Fibroblast of lung (primary cell): ENCODE measurements around the gene OTUD3.

Experiments
- EZH2 ChIP-seq: IDR thresholded peaks from 2 replicates; pipeline ENCODE4 v1.5.1; 2012; ENCODE audit warnings: low read length, control low read depth, mild to moderate bottlenecking; ENCODE audit errors: missing control alignments
- TF ChIP-seq, protein P1 (sequence below), 2 donors: IDR thresholded peaks in 1 of 2; conservative IDR thresholded peaks in 1 of 2; 1 replicate in 1 of 2; 2 replicates in 1 of 2; pipeline ENCODE4 v1.5.1; 2011 to 2012; ENCODE audit warnings: low read length in 2 of 2, control low read depth in 1 of 2, inconsistent platforms in 1 of 2, low read depth in 1 of 2, mild to moderate bottlenecking in 1 of 2

DNA sequence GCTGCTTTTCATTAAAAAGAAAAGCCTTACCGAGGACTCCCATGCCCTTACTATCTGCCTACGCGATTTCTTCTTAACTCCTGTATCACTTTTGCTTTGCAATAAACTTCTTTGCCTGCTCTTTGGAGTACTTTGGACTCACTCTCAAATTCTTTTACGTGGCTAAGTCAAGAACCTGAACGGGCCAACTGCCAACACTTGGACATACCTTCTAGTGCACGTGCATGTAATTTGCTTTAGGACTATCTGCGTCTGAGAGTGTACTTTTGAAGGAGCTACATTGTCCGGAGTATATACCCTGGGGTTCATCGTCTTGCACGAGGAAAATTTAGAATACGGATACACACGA lies 3.6 kb upstream of the OTUD3 start:
- TF ChIP-seq, protein P1, sequence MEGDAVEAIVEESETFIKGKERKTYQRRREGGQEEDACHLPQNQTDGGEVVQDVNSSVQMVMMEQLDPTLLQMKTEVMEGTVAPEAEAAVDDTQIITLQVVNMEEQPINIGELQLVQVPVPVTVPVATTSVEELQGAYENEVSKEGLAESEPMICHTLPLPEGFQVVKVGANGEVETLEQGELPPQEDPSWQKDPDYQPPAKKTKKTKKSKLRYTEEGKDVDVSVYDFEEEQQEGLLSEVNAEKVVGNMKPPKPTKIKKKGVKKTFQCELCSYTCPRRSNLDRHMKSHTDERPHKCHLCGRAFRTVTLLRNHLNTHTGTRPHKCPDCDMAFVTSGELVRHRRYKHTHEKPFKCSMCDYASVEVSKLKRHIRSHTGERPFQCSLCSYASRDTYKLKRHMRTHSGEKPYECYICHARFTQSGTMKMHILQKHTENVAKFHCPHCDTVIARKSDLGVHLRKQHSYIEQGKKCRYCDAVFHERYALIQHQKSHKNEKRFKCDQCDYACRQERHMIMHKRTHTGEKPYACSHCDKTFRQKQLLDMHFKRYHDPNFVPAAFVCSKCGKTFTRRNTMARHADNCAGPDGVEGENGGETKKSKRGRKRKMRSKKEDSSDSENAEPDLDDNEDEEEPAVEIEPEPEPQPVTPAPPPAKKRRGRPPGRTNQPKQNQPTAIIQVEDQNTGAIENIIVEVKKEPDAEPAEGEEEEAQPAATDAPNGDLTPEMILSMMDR (conservative IDR thresholded peaks at IDR 0.05 in 1 of 2, IDR thresholded peaks at IDR 0.05 in 1 of 2; ENCODE audit: low read depth in 1 of 2, low read length in 2 of 2): no peak
- no peak for TF ChIP-seq EZH2
